GM23248 (cell line): ENCODE measurements around the gene MAN1C1. TPM values are rescaled to one million over a fixed set of nuclear protein-coding genes. Genes with fewer than 3 reads are reported as not detected.

Experiments
- DNase-seq: peaks from one replicate; pipeline ENCODE4 v3.0.0-alpha.2; 2015
- H2AFZ ChIP-seq: fragments of 200-600 bp; sonication (generic); 2 replicates; pipeline ENCODE4 v1.6.1; 2016; ENCODE audit warnings: antibody characterized with exemption
- H3F3A ChIP-seq: fragments of 200-600 bp; sonication (generic); 2 replicates; pipeline ENCODE4 v1.6.1; 2016; ENCODE audit warnings: mild to moderate bottlenecking, antibody characterized with exemption, mixed run types; ENCODE audit not compliant: insufficient read depth
- H3K27ac ChIP-seq: fragments of 200-600 bp; sonication (generic); 2 replicates; pipeline ENCODE4 v1.5.1; 2016; ENCODE audit warnings: mild to moderate bottlenecking
- H3K27me3 ChIP-seq: fragments of 200-600 bp; sonication (generic); replicated peaks from 2 replicates; pipeline ENCODE4 v1.6.1; 2016; ENCODE audit warnings: mild to moderate bottlenecking; ENCODE audit not compliant: insufficient read depth
- H3K36me3 ChIP-seq: fragments of 200-600 bp; sonication (generic); 2 replicates; pipeline ENCODE4 v1.6.1; 2016; ENCODE audit warnings: low read depth, mild to moderate bottlenecking
- H3K4me1 ChIP-seq: fragments of 200-600 bp; sonication (generic); 2 replicates; pipeline ENCODE4 v1.6.1; 2016; ENCODE audit warnings: mild to moderate bottlenecking; ENCODE audit not compliant: insufficient read depth
- H3K4me2 ChIP-seq: fragments of 200-600 bp; sonication (generic); one replicate; pipeline ENCODE4 v1.6.1; 2016; ENCODE audit warnings: mild to moderate bottlenecking; ENCODE audit not compliant: unreplicated experiment
- H3K4me3 ChIP-seq: fragments of 200-600 bp; sonication (generic); 2 replicates; pipeline ENCODE4 v1.5.1; 2016; ENCODE audit warnings: mild to moderate bottlenecking
- H3K79me2 ChIP-seq: fragments of 200-600 bp; sonication (generic); 2 replicates; pipeline ENCODE4 v1.6.1; 2016; ENCODE audit warnings: mild to moderate bottlenecking; ENCODE audit not compliant: insufficient read depth
- H3K9ac ChIP-seq: fragments of 200-600 bp; sonication (generic); 2 replicates; pipeline ENCODE4 v1.6.1; 2016; ENCODE audit warnings: mild to moderate bottlenecking
- H3K9me2 ChIP-seq: fragments of 200-600 bp; sonication (generic); 2 replicates; pipeline ENCODE4 v1.6.1; 2016; ENCODE audit warnings: mixed run types, mild to moderate bottlenecking, moderate library complexity; ENCODE audit not compliant: insufficient read depth
- H3K9me3 ChIP-seq: fragments of 200-600 bp; sonication (generic); one replicate; pipeline ENCODE4 v1.6.1; 2017; ENCODE audit warnings: low read depth
- H4K20me1 ChIP-seq: fragments of 200-600 bp; sonication (generic); 2 replicates; pipeline ENCODE4 v1.6.0; 2016; ENCODE audit not compliant: insufficient read depth
- EZH2 ChIP-seq: fragments of 200-600 bp; sonication (generic); IDR thresholded peaks from 2 replicates; pipeline ENCODE4 v1.6.1; 2018; ENCODE audit warnings: antibody characterized with exemption, mild to moderate bottlenecking; ENCODE audit not compliant: insufficient read depth, poor library complexity, severe bottlenecking
- EZH2phosphoT487 ChIP-seq: fragments of 200-600 bp; sonication (generic); IDR thresholded peaks from 2 replicates; pipeline ENCODE4 v1.6.1; 2018; ENCODE audit warnings: antibody characterized with exemption, moderate library complexity, mild to moderate bottlenecking, low read depth; ENCODE audit not compliant: insufficient read depth
- WGBS, 2 experiments: methylation state at CpG; one replicate each; pipeline ENCODE4 v1.1.6; 2015 to 2017; ENCODE audit warnings: low lambda C conversion rate in 2 of 2, low coverage in 1 of 2; ENCODE audit errors: missing lambda C conversion rate in 2 of 2; 5-methylcytosine and 5-hydroxymethylcytosine counted together
- in situ Hi-C: fragments of 300-500 bp; cut with MboI; formaldehyde crosslinking; loops from 2 replicates; pipeline ENCODE4 v1.15.0; 2020
- polyA plus RNA-seq: library from polyadenylated mRNA; unstranded; fragments of >200 nt; fragmentation: Nextera tagmentation; extraction: Ambion mirVana; gene quantifications from 2 replicates; pipeline ENCODE4 v1.2.1, GENCODE V29; 2016
- total RNA-seq: library from RNA; depleted of rRNA; stranded (reverse); fragments of >200 nt; shearing (Covaris generic); gene quantifications from 2 replicates; pipeline ENCODE4 v1.2.3, GENCODE V29; 2014

Gene MAN1C1
- total and polyA plus RNA-seq, 2 experiments from 2014 or later, result 0.29 to 1.1 TPM

DNA sequence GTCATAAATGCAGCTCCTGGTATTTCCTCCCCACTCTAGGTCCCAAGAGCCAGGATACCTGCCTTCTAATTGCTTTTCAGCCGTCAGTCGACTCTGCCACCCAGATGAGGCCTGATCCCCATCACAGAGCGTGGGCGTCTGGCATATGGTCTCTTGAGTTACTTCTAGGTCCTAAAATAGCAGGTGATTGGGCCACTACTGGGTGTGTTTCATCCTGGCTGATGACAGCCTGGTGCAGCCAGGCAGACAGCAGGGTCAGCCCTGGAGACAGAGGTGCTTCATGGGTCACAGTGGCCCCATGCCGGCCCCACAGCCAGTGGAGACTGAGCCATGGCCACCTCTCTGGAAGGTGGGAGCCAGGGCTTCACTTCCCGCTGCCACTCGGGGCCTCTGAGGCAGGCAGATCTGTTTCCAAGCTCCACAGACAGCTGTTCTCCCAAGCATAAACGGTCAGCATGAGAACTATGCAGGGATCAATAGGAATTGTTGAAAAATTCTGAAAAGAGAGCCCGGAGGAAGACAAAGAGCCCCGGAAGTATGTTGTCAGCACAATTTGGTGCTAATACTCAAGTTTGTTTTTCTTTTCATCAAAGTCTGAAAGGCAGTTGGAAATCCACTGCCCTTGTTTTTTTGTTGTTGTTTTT is 83.0 kb downstream of the MAN1C1 start:
- Histone ChIP-seq H3F3A (peaks cover 42% of the 10 kb centered on the region), H3K79me2 (no peaks in the 10 kb centered on the region), H4K20me1 (no peaks in the 10 kb centered on the region), H3K4me3 (peak overlapping the region; percentile 6; the same call in 1 of the 2 replicates), H2AFZ (peak overlapping the region; percentile 55), H3K36me3 (no peaks in the 10 kb centered on the region), H3K4me2 (peak overlapping the region; percentile 51), H3K9ac (peak overlapping the region; percentile 40), H3K9me3 (no peaks in the 10 kb centered on the region), H3K9me2 (no peaks in the 10 kb centered on the region), H3K27ac (peak overlapping the region; percentile 61), H3K4me1 (peaks cover 46% of the 10 kb centered on the region), H3K27me3 (no peaks in the 10 kb centered on the region)
- TF ChIP-seq EZH2, result no peak
- TF ChIP-seq EZH2phosphoT487, result no peak
- 14 to 22% methylated on average over 10 of the region's 10 CpGs for WGBS, 2 experiments
- peak; percentile 71 for DNase-seq
- in situ Hi-C loops, result no loop called here

DNA sequence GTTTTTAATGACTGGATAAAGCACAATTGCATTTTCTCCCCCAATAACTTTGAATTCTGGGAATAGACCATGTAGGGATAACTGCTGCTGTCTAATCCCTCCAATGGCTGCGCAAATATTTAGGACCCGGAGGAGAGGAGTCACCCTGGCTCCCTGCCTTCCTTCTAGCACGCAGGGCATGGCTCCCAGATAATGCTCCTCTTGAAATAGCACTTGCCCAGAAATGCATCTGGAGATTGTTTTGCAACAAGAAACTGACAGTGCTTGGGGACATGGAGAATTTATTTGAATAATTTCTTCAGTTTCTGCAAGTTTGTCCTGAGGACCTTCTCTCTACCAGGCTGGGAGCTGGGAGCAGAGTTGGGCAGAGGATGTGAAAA is 83.5 kb downstream of the MAN1C1 start:
- Histone ChIP-seq H2AFZ (peak overlapping the region; percentile 55), H4K20me1 (no peaks in the 10 kb centered on the region), H3K4me2 (peak overlapping the region; percentile 51), H3K27me3 (no peaks in the 10 kb centered on the region), H3K4me1 (peaks cover 42% of the 10 kb centered on the region), H3K9me2 (no peaks in the 10 kb centered on the region), H3K79me2 (no peaks in the 10 kb centered on the region), H3K9ac (peak overlapping the region; percentile 40), H3K4me3 (peak overlapping the region; percentile 6; the same call in 1 of the 2 replicates), H3F3A (peaks cover 39% of the 10 kb centered on the region), H3K36me3 (no peaks in the 10 kb centered on the region), H3K27ac (peak overlapping the region; percentile 61), H3K9me3 (no peaks in the 10 kb centered on the region)
- 3 to 5% methylated on average over 3 of the region's 3 CpGs for WGBS, 2 experiments
- peak; percentile 93 for DNase-seq
- in situ Hi-C loops, result no loop called here
- no peak for TF ChIP-seq EZH2phosphoT487
- no peak for TF ChIP-seq EZH2

DNA sequence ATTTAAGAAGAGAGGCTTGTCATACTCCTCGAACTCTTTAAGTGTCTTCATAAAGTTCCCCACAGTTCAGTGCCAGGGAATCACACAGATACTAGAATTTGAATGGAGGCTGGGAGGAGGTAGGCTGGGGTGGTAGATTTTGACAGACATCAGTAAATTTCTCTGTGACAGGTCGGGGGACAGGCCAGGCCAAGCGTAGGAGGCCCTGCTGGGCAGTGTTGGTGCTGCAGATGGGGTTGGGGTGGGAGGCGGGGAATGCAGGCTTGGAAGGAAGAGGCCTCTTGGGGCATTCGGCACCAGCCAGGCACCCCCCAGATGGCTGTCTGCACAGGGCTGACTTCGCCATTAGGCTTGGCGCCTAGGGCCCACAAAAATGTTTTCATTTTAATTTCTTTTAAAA is 84.0 kb downstream of the MAN1C1 start:
- peak overlapping the region; percentile 51 for H3K4me2 ChIP-seq
- 0 out of 2 replicates have a peak overlapping the region, but pooled peaks have one; percentile 18 for H2AFZ ChIP-seq
- no peaks in the 10 kb centered on the region for H4K20me1 ChIP-seq

DNA sequence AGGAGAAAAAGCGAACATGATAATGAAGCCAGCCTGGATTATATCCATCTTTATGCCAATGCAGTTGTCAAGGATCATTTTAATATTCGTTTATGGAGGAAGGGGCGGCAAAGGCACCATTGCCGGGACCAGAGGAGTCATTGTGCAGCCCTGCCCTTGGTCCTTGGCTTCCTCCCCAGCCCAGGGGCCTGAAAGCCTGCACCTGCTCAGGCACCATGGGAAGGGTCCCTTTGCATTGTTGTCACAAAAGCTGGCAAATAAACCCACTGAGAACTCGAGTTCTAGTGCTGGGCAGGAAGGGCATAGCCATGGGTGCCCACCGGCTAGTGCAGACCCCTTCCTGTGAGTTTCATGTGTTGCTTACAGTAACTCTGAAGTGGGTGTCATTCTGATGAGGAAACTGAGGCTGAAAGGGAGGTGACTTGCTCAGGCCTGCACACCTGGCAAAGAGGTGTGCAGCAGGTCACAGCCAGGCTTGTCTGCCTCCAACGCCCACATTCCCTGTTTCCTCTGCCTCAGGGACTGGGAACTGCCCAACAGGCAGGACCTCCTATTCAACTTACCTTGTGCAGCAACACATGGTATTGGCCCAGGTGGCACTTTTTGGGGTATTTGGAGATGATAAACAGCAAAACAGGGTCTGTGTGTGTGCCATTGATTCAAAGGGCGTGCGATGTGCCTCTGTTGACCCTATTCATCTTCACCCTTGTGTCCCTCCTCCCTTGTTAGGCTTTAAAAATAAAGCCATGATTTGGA is 84.6 kb downstream of the MAN1C1 start:
- H3K79me2 ChIP-seq, result no peaks in the 10 kb centered on the region
- no peak overlapping the region for H2AFZ ChIP-seq
- peaks cover 29% of the 10 kb centered on the region for H3F3A ChIP-seq
- no peaks in the 10 kb centered on the region for H3K36me3 ChIP-seq
- TF ChIP-seq EZH2phosphoT487, result no peak
- TF ChIP-seq EZH2, result no peak
- H3K4me2 ChIP-seq, result no peak overlapping the region
- peaks cover 33% of the 10 kb centered on the region for H3K4me1 ChIP-seq
- WGBS, 2 experiments, result 58% methylated on average over 9 of the region's 9 CpGs
- H3K9ac ChIP-seq, result no peak overlapping the region
- H3K4me3 ChIP-seq, result no peak overlapping the region
- H3K27me3 ChIP-seq, result no peaks in the 10 kb centered on the region
- in situ Hi-C loops, result no loop called here
- no peak overlapping the region for H3K27ac ChIP-seq
- DNase-seq, result no peak
- H4K20me1 ChIP-seq, result no peaks in the 10 kb centered on the region
- no peaks in the 10 kb centered on the region for H3K9me3 ChIP-seq
- no peaks in the 10 kb centered on the region for H3K9me2 ChIP-seq

More for the DNA sequence above, 84.0 kb downstream of the MAN1C1 start:
- 48 to 49% methylated on average over 7 of the region's 7 CpGs for WGBS, 2 experiments
- no peaks in the 10 kb centered on the region for H3K9me3 ChIP-seq
- peaks cover 35% of the 10 kb centered on the region for H3F3A ChIP-seq
- H3K4me3 ChIP-seq, result no peak overlapping the region
- no peaks in the 10 kb centered on the region for H3K27me3 ChIP-seq
- H3K79me2 ChIP-seq, result no peaks in the 10 kb centered on the region
- TF ChIP-seq EZH2 (no peak), EZH2phosphoT487 (no peak)
- peaks cover 37% of the 10 kb centered on the region for H3K4me1 ChIP-seq
- H3K9ac ChIP-seq, result peak overlapping the region; percentile 40
- peak overlapping the region; percentile 61 for H3K27ac ChIP-seq
- in situ Hi-C loops, result no loop called here
- H3K9me2 ChIP-seq, result no peaks in the 10 kb centered on the region
- H3K36me3 ChIP-seq, result no peaks in the 10 kb centered on the region
- DNase-seq, result peak; percentile 34
